ENCODE results near the gene BCL11B.
"Not testable (repeated sequence)": the region's sequence is repeated elsewhere in the genome, so short reads cannot be mapped to it uniquely, and the experiment has no call there.

BCL11B gene

GRCh38 chr14:99239661-99240092 is 32.3 kb downstream of the BCL11B start:
- no peak for DNase-seq (ENCODE audit: low spot score)

GRCh38 chr14:99238216-99238615 is 33.8 kb downstream of the BCL11B start:
- DNase-seq (ENCODE audit: low spot score): no peak

- DNase-seq (ENCODE audit: low spot score): no peak
These were observed 34.7 kb downstream of the BCL11B start for GRCh38 chr14:99237288-99237687.

- no peak for DNase-seq (ENCODE audit: low spot score)
These were observed 35.4 kb downstream of the BCL11B start for GRCh38 chr14:99236386-99237138.

- DNase-seq (ENCODE audit: low spot score): no peak
These were observed 36.2 kb downstream of the BCL11B start for GRCh38 chr14:99235582-99236320.

- peak; percentile 77 for DNase-seq (ENCODE audit: low spot score)
These were observed 36.9 kb downstream of the BCL11B start for GRCh38 chr14:99234961-99235571.

- no peak for DNase-seq (ENCODE audit: low spot score)
These were observed 37.6 kb downstream of the BCL11B start for GRCh38 chr14:99234355-99234754.

- DNase-seq (ENCODE audit: low spot score): no peak
These were observed 38.6 kb downstream of the BCL11B start for GRCh38 chr14:99233222-99234035.

- no peak for DNase-seq (ENCODE audit: low spot score)
These were observed 39.2 kb downstream of the BCL11B start for GRCh38 chr14:99232714-99233214.

- no peak for DNase-seq (ENCODE audit: low spot score)
These were observed 39.9 kb downstream of the BCL11B start for GRCh38 chr14:99231850-99232713.

- no peak for DNase-seq (ENCODE audit: low spot score)
These were observed 40.7 kb downstream of the BCL11B start for GRCh38 chr14:99231161-99231849.

GRCh38 chr14:99230208-99231151 is 41.5 kb downstream of the BCL11B start:
- DNase-seq (ENCODE audit: low spot score): peak; percentile 90

- no peak for DNase-seq (ENCODE audit: low spot score)
These were observed 42.3 kb downstream of the BCL11B start for GRCh38 chr14:99229654-99230207.

GRCh38 chr14:99228760-99229159 is 43.2 kb downstream of the BCL11B start:
- not testable (repeated sequence) for DNase-seq (ENCODE audit: low spot score)

GRCh38 chr14:99226687-99227086 is 45.3 kb downstream of the BCL11B start:
- no peak for DNase-seq (ENCODE audit: low spot score)

- DNase-seq (ENCODE audit: low spot score): no peak
These were observed 46.4 kb downstream of the BCL11B start for GRCh38 chr14:99225436-99226203.

- no peak for DNase-seq (ENCODE audit: low spot score)
These were observed 47.0 kb downstream of the BCL11B start for GRCh38 chr14:99224948-99225347.
